Measurements from ENCODE around the gene INAVA. TPM values are rescaled to one million over a fixed set of nuclear protein-coding genes. Genes with fewer than 3 reads are reported as not detected.

Gene INAVA
- total RNA-seq, 6 donors from 2014 or later = 8.9 to 21.0 (median 16.3) TPM

DNA sequence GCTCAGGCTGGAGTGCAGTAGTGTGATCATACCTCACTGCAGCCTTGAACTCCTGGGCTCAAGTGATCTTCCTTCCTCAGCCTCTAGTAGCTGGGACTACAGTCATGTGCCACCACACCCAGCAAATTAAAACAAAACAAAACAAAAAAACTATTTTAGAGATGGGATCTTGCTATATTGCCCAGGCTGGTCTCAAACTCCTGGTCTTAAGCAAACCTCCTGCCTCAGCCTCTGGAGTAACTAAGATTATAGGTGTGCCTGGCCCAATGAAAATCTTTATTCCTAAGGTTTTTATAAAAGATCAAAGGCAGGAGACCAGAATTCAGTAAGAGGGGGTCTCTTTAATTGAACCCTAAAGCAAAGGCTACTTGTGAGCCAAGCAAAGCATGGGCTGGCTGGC lies 10.1 kb downstream of the INAVA start:
- Histone ChIP-seq H3K36me3 (no peaks in the 10 kb centered on the region), H3K9me3 (no peaks in the 10 kb centered on the region), H3K27ac (no peak overlapping the region), H3K4me1 (peaks cover 0 to 5% (median 0%) of the 10 kb centered on the region in 4 donors), H3K4me3 (no peak overlapping the region), H3K27me3 (no peaks in the 10 kb centered on the region)
- no peak for DNase-seq
- no peak for ATAC-seq (ENCODE audit: low FRiP score in 2 of 2)
- TF ChIP-seq EP300 (IDR thresholded peaks at IDR 0.05) (no peak), POLR2A (IDR thresholded peaks at IDR 0.05) (no peak), POLR2AphosphoS5 (IDR thresholded peaks at IDR 0.05) (no peak)
- TF ChIP-seq, protein P1, sequence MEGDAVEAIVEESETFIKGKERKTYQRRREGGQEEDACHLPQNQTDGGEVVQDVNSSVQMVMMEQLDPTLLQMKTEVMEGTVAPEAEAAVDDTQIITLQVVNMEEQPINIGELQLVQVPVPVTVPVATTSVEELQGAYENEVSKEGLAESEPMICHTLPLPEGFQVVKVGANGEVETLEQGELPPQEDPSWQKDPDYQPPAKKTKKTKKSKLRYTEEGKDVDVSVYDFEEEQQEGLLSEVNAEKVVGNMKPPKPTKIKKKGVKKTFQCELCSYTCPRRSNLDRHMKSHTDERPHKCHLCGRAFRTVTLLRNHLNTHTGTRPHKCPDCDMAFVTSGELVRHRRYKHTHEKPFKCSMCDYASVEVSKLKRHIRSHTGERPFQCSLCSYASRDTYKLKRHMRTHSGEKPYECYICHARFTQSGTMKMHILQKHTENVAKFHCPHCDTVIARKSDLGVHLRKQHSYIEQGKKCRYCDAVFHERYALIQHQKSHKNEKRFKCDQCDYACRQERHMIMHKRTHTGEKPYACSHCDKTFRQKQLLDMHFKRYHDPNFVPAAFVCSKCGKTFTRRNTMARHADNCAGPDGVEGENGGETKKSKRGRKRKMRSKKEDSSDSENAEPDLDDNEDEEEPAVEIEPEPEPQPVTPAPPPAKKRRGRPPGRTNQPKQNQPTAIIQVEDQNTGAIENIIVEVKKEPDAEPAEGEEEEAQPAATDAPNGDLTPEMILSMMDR (IDR thresholded peaks at IDR 0.05) = no peak

DNA sequence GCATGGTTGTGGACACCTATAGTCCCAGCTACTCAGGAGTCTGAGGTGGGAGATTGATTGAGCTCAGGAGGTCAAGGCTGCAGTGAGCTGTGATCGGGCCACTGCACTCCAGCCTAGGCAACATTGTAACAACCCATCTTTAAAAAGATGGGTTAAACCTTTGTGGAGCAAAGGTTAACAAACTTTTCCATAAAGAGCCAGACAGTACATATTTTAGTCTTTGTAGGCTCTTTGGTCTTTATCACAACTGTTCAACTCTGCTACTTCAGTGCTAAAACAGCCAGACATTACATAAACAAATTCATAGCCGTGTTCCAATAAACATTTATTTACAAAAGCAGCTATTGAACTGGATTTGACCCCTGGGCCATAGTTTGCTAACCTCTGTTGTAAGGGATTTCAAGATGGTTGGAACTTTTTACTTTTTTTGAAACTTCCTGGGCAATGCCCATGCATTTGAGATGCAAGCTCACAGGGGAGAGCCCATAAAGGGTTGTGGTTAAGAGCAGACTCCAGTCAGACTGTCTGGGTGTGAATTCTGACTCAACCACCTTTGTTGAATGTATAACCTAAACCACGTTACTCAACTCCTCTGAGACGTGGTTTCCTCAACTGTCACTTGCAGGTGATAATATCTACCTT lies 10.8 kb downstream of the INAVA start:
- ATAC-seq (ENCODE audit: low FRiP score in 2 of 2) = no peak
- no peaks in the 10 kb centered on the region for H3K36me3 ChIP-seq
- H3K27me3 ChIP-seq = no peaks in the 10 kb centered on the region
- no peak for DNase-seq
- no peak overlapping the region for H3K27ac ChIP-seq
- H3K4me1 ChIP-seq = peaks cover 0 to 5% (median 0%) of the 10 kb centered on the region in 4 donors
- H3K4me3 ChIP-seq = no peak overlapping the region
- no peaks in the 10 kb centered on the region for H3K9me3 ChIP-seq
- TF ChIP-seq POLR2AphosphoS5 (IDR thresholded peaks at IDR 0.05) (no peak), POLR2A (IDR thresholded peaks at IDR 0.05) (no peak), EP300 (IDR thresholded peaks at IDR 0.05) (no peak)
- TF ChIP-seq, protein P1 (IDR thresholded peaks at IDR 0.05) = no peak
- WGBS, 2 donors = 58 to 60% methylated on average over 4 of the region's 4 CpGs

DNA sequence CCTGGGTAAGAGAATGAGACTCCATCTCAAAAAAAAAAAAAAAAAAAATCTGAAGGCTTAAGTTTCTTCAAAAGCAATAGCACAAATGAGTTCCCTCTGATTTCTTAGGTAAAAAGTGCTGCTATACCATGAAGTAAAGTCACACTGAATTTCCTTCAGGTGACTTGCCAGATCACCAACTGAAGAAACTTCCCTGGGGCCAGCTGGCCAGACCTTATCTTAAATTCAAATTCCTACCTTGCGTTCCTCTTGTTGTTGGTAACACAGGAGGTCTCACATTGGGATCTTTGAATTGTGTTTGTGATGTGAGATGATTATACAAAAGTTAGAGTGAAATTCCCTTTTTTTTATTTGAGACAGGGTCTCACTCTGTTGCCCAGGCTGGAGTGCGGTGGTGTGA lies 11.8 kb downstream of the INAVA start:
- Histone ChIP-seq H3K27me3 (no peaks in the 10 kb centered on the region), H3K4me1 (peaks cover 0 to 5% (median 0%) of the 10 kb centered on the region in 4 donors), H3K4me3 (no peak overlapping the region), H3K36me3 (no peaks in the 10 kb centered on the region), H3K27ac (no peak overlapping the region), H3K9me3 (no peaks in the 10 kb centered on the region)
- DNase-seq = no peak
- ATAC-seq (ENCODE audit: low FRiP score in 2 of 2) = no peak
- WGBS, 2 donors = 92 to 95% methylated on average over 2 of the region's 2 CpGs
- no peak for TF ChIP-seq EP300 (IDR thresholded peaks at IDR 0.05)
- no peak for TF ChIP-seq POLR2AphosphoS5 (IDR thresholded peaks at IDR 0.05)
- TF ChIP-seq POLR2A (IDR thresholded peaks at IDR 0.05) = no peak
- TF ChIP-seq, protein P1 (IDR thresholded peaks at IDR 0.05) = no peak

DNA sequence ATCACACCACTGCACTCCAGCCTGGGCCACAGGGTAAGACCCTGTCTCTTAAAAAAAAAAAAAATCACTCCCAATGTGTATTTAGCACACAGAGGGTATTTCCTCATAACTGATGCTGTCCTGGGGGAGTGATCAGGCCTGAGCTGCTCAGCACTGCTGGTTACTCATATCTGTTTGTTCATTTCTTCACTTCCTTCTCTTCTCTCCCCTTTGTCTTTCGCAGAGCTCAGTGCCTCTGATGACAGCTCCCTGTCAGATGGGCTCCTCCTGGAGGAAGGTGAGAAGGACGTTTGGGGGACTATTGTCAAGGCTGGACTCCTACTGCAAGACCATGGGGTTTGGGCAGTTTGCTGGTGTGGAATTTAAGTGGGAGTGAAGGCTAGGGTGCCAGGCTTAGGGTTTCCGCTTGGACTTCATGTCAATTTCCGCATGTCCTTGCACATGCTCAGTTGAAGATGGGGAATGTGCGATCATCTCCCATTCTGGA lies 13.0 kb downstream of the INAVA start:
- 83 to 86% methylated on average over 5 of the region's 5 CpGs for WGBS, 2 donors
- DNase-seq = no peak
- no peaks in the 10 kb centered on the region for H3K9me3 ChIP-seq
- H3K36me3 ChIP-seq = no peaks in the 10 kb centered on the region
- H3K4me1 ChIP-seq = peaks cover 0 to 5% (median 0%) of the 10 kb centered on the region in 4 donors
- TF ChIP-seq POLR2AphosphoS5 (IDR thresholded peaks at IDR 0.05) = no peak
- TF ChIP-seq, protein P1 (IDR thresholded peaks at IDR 0.05) = no peak
- no peak for TF ChIP-seq POLR2A (IDR thresholded peaks at IDR 0.05)
- TF ChIP-seq EP300 (IDR thresholded peaks at IDR 0.05) = no peak
- H3K4me3 ChIP-seq = no peak overlapping the region
- H3K27me3 ChIP-seq = no peaks in the 10 kb centered on the region
- no peak overlapping the region for H3K27ac ChIP-seq
- ATAC-seq (ENCODE audit: low FRiP score in 2 of 2) = no peak

Data from upper lobe of left lung (tissue), 6 donors.